ENCODE measurements around the gene SURF6.

SURF6 gene

DNA sequence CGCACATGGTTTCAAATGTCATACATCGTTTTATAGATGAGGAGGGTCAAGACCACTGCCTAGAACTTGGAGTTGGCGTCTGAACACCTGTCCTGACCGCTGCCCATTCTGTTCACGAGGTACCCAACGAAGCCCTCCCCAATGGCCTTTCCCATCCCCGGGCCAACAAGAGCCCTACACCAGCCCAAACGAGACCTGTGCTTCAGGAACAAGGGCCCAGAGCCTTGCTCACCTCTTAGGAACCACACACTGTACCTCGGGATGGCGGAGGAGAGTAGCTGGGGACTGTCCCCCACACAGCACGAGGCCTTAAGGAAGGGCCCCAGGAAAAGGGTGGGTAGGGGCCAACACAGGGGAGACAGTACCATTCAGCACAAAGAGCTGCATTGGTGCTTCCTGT lies 3.0 kb downstream of the SURF6 start:
- TF ChIP-seq REST (IDR thresholded peaks at IDR 0.05; ENCODE audit: insufficient read depth in 1 of 2, low read depth in 2 of 2, low read length in 2 of 2) (no peak), FOXP2 (optimal IDR thresholded peaks at IDR 0.05; ENCODE audit: borderline replicate concordance, extremely low read depth, extremely low read length, insufficient read depth) (no peak), TAF1 (IDR thresholded peaks at IDR 0.05; ENCODE audit: borderline replicate concordance, insufficient read depth, low read length) (no peak)

GRCh38 chr9:133332381-133332730 lies 3.6 kb downstream of the SURF6 start:
- TF ChIP-seq REST (IDR thresholded peaks at IDR 0.05; ENCODE audit: insufficient read depth in 1 of 2, low read depth in 2 of 2, low read length in 2 of 2) = no peak
- no peak for TF ChIP-seq TAF1 (IDR thresholded peaks at IDR 0.05; ENCODE audit: borderline replicate concordance, insufficient read depth, low read length)
- no peak for TF ChIP-seq SIN3A (IDR thresholded peaks at IDR 0.05; ENCODE audit: borderline replicate concordance, insufficient read depth, low read length)
- no peak for TF ChIP-seq POLR2AphosphoS5 (IDR thresholded peaks at IDR 0.05; ENCODE audit: low read depth, low read length)
- no peak for TF ChIP-seq FOXP2 (optimal IDR thresholded peaks at IDR 0.05; ENCODE audit: borderline replicate concordance, extremely low read depth, extremely low read length, insufficient read depth)

DNA sequence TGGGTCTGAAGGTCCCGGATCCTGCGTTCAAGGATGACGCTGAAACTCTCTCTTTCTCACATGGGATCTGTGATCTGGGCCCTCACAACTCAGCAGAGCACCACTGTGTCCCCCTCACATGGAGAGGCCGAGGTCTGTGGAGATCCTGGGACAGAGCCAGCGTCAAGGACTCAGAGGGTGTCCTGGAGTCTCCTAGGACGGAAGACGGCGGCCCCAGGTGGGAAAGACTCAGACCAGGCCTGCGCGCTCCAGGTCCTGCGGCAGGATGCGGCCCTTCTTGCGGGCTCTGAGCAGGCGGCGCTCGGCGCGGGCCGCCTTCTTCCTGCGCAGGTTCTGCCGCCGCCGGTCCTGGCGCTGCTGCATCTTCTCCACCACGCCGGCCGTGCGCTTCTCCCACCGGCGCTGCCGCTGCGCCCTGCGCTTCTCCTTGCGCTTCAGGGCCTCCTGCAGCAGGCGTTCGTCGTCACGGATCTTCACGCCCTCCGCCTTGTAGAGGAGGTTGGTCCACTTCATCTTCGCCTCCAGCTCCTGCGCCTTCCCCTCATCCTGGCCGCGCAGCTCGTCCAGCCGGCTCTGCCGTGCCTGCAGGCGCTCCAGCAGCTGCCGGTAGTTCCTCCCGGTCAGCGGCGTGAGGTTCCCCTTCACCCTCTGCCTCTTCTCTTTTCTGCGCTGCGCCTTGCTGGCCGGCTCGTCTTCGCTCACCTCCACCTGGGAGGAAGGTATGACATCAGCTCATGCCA lies 4.2 kb downstream of the SURF6 start:
- TF ChIP-seq POLR2AphosphoS5 (IDR thresholded peaks at IDR 0.05; ENCODE audit: low read depth, low read length) (no peak), TAF1 (IDR thresholded peaks at IDR 0.05; ENCODE audit: borderline replicate concordance, insufficient read depth, low read length) (no peak), REST (IDR thresholded peaks at IDR 0.05; ENCODE audit: insufficient read depth in 1 of 2, low read depth in 2 of 2, low read length in 2 of 2) (no peak), SIN3A (IDR thresholded peaks at IDR 0.05; ENCODE audit: borderline replicate concordance, insufficient read depth, low read length) (no peak), FOXP2 (optimal IDR thresholded peaks at IDR 0.05; ENCODE audit: borderline replicate concordance, extremely low read depth, extremely low read length, insufficient read depth) (no peak)

DNA sequence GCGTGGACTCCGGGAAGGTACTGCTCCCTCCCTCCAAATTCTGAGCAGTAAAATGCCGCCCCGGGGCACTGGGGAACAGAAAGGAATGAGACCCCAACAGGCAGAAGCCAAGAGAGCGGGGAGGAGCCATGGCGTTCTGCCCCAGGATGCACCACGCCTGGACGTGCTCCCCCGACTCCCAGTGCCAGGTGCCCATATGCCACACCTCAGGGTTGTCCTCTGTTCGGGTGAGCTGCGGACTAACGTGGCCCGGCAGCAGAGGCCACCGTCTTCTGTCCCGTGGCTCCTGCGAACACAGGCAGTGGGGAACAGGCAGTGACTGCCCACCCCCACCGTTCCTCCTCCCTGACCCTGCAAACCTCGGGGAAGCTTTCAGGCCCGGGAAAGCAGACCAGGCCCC lies 4.8 kb downstream of the SURF6 start:
- TF ChIP-seq POLR2AphosphoS5 (IDR thresholded peaks at IDR 0.05; ENCODE audit: low read depth, low read length) (no peak), SIN3A (IDR thresholded peaks at IDR 0.05; ENCODE audit: borderline replicate concordance, insufficient read depth, low read length) (no peak), REST (IDR thresholded peaks at IDR 0.05; ENCODE audit: insufficient read depth in 1 of 2, low read depth in 2 of 2, low read length in 2 of 2) (no peak), TAF1 (IDR thresholded peaks at IDR 0.05; ENCODE audit: borderline replicate concordance, insufficient read depth, low read length) (no peak), FOXP2 (optimal IDR thresholded peaks at IDR 0.05; ENCODE audit: borderline replicate concordance, extremely low read depth, extremely low read length, insufficient read depth) (no peak)

All from PFSK-1 (cell line).